Measurements from ENCODE around the gene PSMD3.

DNA sequence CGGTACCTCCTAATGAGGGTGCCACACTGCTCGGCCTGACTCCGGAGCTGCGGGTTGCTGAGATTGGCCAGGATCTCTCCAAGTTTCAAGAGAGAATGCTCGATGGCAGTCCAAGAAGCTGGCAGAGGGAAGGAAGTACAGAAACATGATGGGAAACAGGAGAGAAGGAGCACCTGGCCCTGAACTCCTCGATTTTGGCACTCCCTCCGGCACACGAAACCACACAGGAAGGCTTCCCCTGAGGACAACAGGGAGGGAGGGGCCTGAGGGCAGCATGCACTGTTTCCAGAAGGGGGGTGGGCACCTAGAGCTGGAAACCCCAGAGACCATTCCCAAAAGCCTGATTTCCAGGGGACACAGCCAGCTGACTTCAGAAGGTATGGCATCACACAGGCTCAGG is 52.7 kb downstream of the PSMD3 start:
- no peak for TF ChIP-seq EP300 (IDR thresholded peaks at IDR 0.05)
- TF ChIP-seq, protein P1, sequence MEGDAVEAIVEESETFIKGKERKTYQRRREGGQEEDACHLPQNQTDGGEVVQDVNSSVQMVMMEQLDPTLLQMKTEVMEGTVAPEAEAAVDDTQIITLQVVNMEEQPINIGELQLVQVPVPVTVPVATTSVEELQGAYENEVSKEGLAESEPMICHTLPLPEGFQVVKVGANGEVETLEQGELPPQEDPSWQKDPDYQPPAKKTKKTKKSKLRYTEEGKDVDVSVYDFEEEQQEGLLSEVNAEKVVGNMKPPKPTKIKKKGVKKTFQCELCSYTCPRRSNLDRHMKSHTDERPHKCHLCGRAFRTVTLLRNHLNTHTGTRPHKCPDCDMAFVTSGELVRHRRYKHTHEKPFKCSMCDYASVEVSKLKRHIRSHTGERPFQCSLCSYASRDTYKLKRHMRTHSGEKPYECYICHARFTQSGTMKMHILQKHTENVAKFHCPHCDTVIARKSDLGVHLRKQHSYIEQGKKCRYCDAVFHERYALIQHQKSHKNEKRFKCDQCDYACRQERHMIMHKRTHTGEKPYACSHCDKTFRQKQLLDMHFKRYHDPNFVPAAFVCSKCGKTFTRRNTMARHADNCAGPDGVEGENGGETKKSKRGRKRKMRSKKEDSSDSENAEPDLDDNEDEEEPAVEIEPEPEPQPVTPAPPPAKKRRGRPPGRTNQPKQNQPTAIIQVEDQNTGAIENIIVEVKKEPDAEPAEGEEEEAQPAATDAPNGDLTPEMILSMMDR (IDR thresholded peaks at IDR 0.05): no peak
- no peak for TF ChIP-seq POLR2A (IDR thresholded peaks at IDR 0.05)

All from upper lobe of left lung (tissue), 4 donors.